Measurements from ENCODE around the gene GPX1. TPM values are rescaled to one million over a fixed set of nuclear protein-coding genes. Genes with fewer than 3 reads are reported as not detected.
"Not testable (repeated sequence)": the region's sequence is repeated elsewhere in the genome, so short reads cannot be mapped to it uniquely, and the experiment has no call there.

The GPX1 gene
- polyA plus RNA-seq (106 and 130 TPM in 2 replicates), polyA minus RNA-seq (39.1 and 41.4 TPM in 2 replicates)

DNA sequence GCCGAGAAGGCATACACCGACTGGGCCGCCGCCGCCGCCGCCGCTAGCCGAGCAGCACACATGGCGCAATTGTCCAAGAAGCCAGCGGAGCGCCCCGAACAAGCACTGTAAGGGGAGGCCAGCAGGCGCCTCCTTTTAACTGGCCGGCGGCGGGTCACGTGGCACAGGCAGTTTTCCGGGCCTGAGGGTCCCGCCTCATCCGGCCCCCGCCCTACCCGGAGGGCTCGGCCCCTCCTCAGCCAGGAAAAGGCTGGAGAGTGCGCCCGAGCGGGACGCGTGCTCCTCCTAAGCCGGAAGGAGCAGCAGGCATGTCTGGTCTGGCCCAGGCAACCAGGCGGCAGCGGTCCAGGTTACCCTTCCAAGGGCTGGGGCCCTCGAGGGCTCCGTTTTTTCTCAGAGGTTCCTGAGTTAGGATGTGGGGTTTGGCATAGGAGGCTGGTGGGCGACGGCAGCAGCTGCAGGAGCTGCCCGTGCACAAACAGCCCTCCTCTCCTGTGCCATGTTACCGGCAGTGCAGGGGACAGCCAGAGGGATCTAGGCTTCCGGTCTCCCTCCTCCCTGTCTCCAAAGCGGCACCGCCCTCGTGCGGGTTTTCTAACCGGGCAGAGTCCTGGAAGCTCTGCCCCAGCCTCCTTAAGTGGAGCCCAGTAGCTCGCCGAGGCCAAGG lies at the start of gene GPX1:
Gene GPX1, minus strand, starts transcription at position 137 of the 667 bp plus-strand sequence. Its CDS starts 75 bp downstream, at position 62.
- H3K36me3 ChIP-seq (ENCODE audit: insufficient read depth, low read length) = no peaks in the 10 kb centered on the region
- H3K4me2 ChIP-seq (ENCODE audit: low read length) = peak within 1 kb of the TSS; percentile 44
- H3K9me2 ChIP-seq (ENCODE audit: insufficient read depth, low read length) = no peaks in the 10 kb centered on the region
- no peaks in the 10 kb centered on the region for H4K20me1 ChIP-seq (ENCODE audit: insufficient read depth)
- no peaks in the 10 kb centered on the region for H3K9me3 ChIP-seq (ENCODE audit: low read length)
- H3K4me3 ChIP-seq (ENCODE audit: low read length) = peak within 1 kb of the TSS; percentile 71
- no peak for TF ChIP-seq TAF1 (IDR thresholded peaks at IDR 0.05; ENCODE audit: low read depth)
- TF ChIP-seq RAD21 (conservative IDR thresholded peaks at IDR 0.05) = no peak
- TF ChIP-seq POLR2AphosphoS5 (IDR thresholded peaks at IDR 0.05) = peak; percentile 33
- TF ChIP-seq MXI1 (conservative IDR thresholded peaks at IDR 0.05; ENCODE audit: poor library complexity, severe bottlenecking) = peak; percentile 88
- TF ChIP-seq, protein P1, sequence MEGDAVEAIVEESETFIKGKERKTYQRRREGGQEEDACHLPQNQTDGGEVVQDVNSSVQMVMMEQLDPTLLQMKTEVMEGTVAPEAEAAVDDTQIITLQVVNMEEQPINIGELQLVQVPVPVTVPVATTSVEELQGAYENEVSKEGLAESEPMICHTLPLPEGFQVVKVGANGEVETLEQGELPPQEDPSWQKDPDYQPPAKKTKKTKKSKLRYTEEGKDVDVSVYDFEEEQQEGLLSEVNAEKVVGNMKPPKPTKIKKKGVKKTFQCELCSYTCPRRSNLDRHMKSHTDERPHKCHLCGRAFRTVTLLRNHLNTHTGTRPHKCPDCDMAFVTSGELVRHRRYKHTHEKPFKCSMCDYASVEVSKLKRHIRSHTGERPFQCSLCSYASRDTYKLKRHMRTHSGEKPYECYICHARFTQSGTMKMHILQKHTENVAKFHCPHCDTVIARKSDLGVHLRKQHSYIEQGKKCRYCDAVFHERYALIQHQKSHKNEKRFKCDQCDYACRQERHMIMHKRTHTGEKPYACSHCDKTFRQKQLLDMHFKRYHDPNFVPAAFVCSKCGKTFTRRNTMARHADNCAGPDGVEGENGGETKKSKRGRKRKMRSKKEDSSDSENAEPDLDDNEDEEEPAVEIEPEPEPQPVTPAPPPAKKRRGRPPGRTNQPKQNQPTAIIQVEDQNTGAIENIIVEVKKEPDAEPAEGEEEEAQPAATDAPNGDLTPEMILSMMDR (IDR thresholded peaks at IDR 0.05; ENCODE audit: poor library complexity, severe bottlenecking) = no peak
- no peak for TF ChIP-seq SMC3 (conservative IDR thresholded peaks at IDR 0.05; ENCODE audit: poor library complexity)
- TF ChIP-seq EZH2 (IDR thresholded peaks at IDR 0.05; ENCODE audit: borderline replicate concordance, insufficient read depth, low read length, poor library complexity, severe bottlenecking) = no peak
- H3F3A ChIP-seq (ENCODE audit: insufficient read depth, low read length, poor library complexity, severe bottlenecking) = no peaks in the 10 kb centered on the region
- H3K79me2 ChIP-seq (replicated peaks; ENCODE audit: insufficient read depth, low read length) = peaks cover 6% of the 10 kb centered on the region
- peak within 1 kb of the TSS; percentile 61 for H3K9ac ChIP-seq (ENCODE audit: low read length)
- H2AFZ ChIP-seq (ENCODE audit: low read depth, low read length) = no peak within 1 kb of the TSS
- H3K27me3 ChIP-seq (ENCODE audit: insufficient read depth, low read depth, low read length) = no peaks in the 10 kb centered on the region
- H3K27ac ChIP-seq (ENCODE audit: low read length) = peak within 1 kb of the TSS; percentile 49

DNA sequence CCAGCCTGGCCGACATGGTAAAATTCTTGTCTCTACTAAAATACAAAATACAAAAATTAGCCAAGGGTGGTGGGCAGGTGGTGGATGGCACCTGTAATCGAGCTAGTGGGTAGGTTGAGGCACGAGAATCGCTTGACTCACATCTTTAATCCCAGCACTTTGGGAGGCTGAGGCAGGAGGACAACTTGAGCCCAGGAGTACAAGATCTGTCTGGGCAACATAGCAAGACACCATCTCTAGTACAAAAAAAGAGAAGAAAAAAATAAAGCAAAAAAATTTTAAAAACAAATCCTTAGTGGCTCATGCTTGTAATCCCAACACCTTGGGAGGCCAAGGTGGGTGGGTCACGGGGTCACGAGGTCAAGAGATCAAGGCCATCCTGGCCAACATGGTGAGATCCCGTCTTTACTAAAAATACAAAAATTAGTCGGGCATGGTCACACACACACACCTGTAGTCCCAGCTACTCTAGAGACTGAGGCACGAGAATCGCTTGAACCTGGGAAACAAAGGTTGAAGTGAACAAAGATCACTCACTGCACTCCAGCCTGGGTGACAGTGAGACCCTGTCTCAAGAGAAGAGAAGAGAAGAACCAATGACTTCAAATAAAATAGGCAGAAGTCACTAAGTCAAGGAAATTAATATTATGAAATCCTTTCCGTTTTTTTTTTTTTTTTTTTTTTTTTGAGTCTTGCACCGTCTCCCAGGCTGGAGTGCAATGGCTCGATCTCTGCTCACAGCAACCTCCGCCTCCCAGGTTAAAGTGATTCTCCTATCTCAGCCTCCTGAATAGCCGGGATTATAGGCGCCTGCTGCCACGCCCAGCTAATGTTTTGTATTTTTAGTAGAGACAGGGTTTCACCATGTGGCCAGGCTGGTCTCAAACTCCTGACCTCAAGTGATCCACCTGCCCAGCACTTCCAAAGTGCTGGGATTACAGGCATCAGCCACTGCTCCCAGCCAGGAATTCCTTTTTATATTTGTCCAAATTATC lies 48.7 kb upstream of the GPX1 start:
- peaks cover 7% of the 10 kb centered on the region for H4K20me1 ChIP-seq (ENCODE audit: insufficient read depth)
- no peak overlapping the region for H3K4me2 ChIP-seq (ENCODE audit: low read length)
- H3K9ac ChIP-seq (ENCODE audit: low read length) = no peak overlapping the region
- TF ChIP-seq EP300 (conservative IDR thresholded peaks at IDR 0.05; ENCODE audit: poor library complexity, severe bottlenecking) (no peak), TAF1 (IDR thresholded peaks at IDR 0.05; ENCODE audit: low read depth) (no peak), EZH2 (IDR thresholded peaks at IDR 0.05; ENCODE audit: borderline replicate concordance, insufficient read depth, low read length, poor library complexity, severe bottlenecking) (no peak), POLR2AphosphoS5 (IDR thresholded peaks at IDR 0.05) (no peak), SMC3 (conservative IDR thresholded peaks at IDR 0.05; ENCODE audit: poor library complexity) (no peak), RAD21 (conservative IDR thresholded peaks at IDR 0.05) (no peak), MXI1 (conservative IDR thresholded peaks at IDR 0.05; ENCODE audit: poor library complexity, severe bottlenecking) (no peak)
- TF ChIP-seq, protein P1 (IDR thresholded peaks at IDR 0.05; ENCODE audit: poor library complexity, severe bottlenecking) = no peak
- TF ChIP-seq, protein P2, sequence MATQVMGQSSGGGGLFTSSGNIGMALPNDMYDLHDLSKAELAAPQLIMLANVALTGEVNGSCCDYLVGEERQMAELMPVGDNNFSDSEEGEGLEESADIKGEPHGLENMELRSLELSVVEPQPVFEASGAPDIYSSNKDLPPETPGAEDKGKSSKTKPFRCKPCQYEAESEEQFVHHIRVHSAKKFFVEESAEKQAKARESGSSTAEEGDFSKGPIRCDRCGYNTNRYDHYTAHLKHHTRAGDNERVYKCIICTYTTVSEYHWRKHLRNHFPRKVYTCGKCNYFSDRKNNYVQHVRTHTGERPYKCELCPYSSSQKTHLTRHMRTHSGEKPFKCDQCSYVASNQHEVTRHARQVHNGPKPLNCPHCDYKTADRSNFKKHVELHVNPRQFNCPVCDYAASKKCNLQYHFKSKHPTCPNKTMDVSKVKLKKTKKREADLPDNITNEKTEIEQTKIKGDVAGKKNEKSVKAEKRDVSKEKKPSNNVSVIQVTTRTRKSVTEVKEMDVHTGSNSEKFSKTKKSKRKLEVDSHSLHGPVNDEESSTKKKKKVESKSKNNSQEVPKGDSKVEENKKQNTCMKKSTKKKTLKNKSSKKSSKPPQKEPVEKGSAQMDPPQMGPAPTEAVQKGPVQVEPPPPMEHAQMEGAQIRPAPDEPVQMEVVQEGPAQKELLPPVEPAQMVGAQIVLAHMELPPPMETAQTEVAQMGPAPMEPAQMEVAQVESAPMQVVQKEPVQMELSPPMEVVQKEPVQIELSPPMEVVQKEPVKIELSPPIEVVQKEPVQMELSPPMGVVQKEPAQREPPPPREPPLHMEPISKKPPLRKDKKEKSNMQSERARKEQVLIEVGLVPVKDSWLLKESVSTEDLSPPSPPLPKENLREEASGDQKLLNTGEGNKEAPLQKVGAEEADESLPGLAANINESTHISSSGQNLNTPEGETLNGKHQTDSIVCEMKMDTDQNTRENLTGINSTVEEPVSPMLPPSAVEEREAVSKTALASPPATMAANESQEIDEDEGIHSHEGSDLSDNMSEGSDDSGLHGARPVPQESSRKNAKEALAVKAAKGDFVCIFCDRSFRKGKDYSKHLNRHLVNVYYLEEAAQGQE (IDR thresholded peaks at IDR 0.05; ENCODE audit: borderline replicate concordance) = no peak
- no peak overlapping the region for H2AFZ ChIP-seq (ENCODE audit: low read depth, low read length)
- no peak overlapping the region for H3K4me3 ChIP-seq (ENCODE audit: low read length)
- no peaks in the 10 kb centered on the region for H3K9me3 ChIP-seq (ENCODE audit: low read length)
- no peaks in the 10 kb centered on the region for H3K36me3 ChIP-seq (ENCODE audit: insufficient read depth, low read length)
- no peaks in the 10 kb centered on the region for H3F3A ChIP-seq (ENCODE audit: insufficient read depth, low read length, poor library complexity, severe bottlenecking)
- peaks cover 77% of the 10 kb centered on the region for H3K79me2 ChIP-seq (replicated peaks; ENCODE audit: insufficient read depth, low read length)
- no peak overlapping the region for H3K27ac ChIP-seq (ENCODE audit: low read length)
- H3K9me2 ChIP-seq (ENCODE audit: insufficient read depth, low read length) = no peaks in the 10 kb centered on the region
- no peaks in the 10 kb centered on the region for H3K27me3 ChIP-seq (ENCODE audit: insufficient read depth, low read depth, low read length)

DNA sequence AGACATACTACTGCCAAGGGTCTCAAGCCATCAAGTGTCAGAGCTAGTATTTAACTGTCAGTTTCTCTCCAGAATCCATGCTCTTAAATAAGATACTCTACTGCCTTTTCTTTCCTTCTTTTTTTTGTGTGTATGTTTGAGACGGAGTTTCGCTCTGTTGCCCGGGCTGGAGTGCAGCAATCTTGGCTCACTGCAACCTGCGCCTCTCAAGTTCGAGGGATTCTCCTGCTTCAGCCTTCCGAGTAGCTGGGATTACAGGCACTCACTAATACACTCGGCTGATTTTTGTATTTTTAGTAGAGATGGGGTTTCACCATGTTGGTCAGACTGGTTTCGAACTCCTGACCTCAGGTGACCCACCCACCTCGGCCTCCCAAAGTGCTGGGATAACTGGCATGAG lies 47.4 kb upstream of the GPX1 start:
- H3K9me3 ChIP-seq (ENCODE audit: low read length); H3K36me3 ChIP-seq (ENCODE audit: insufficient read depth, low read length); H3F3A ChIP-seq (ENCODE audit: insufficient read depth, low read length, poor library complexity, severe bottlenecking); H3K4me3 ChIP-seq (ENCODE audit: low read length); H4K20me1 ChIP-seq (ENCODE audit: insufficient read depth); H3K27me3 ChIP-seq (ENCODE audit: insufficient read depth, low read depth, low read length); H3K9me2 ChIP-seq (ENCODE audit: insufficient read depth, low read length); H3K9ac ChIP-seq (ENCODE audit: low read length); H2AFZ ChIP-seq (ENCODE audit: low read depth, low read length); H3K27ac ChIP-seq (ENCODE audit: low read length); H3K4me2 ChIP-seq (ENCODE audit: low read length): not testable (repeated sequence)
- peaks cover 78% of the 10 kb centered on the region for H3K79me2 ChIP-seq (replicated peaks; ENCODE audit: insufficient read depth, low read length)
